WTC11 (cell line): ENCODE measurements around the gene MMP23B.

Experiments used
- AR ChIP-seq: fragments of 250-450 bp; sonication (Bioruptor Pico); IDR thresholded peaks from 2 replicates; pipeline ENCODE4 v1.9.0; 2021; ENCODE audit warnings: mild to moderate bottlenecking
- ATF2 ChIP-seq: sonication (generic); formaldehyde crosslinking; IDR thresholded peaks from 2 replicates; pipeline ENCODE4 v1.8.1; 2022; ENCODE audit warnings: low read depth, missing genetic modification reagents, borderline replicate concordance
- CREB1 ChIP-seq: sonication (generic); formaldehyde crosslinking; IDR thresholded peaks from 2 replicates; pipeline ENCODE4 v1.8.0; 2023; ENCODE audit warnings: mild to moderate bottlenecking, missing genetic modification reagents
- E2F1 ChIP-seq: sonication (generic); formaldehyde crosslinking; IDR thresholded peaks from 2 replicates; pipeline ENCODE4 v1.8.0; 2022; ENCODE audit warnings: mild to moderate bottlenecking, missing genetic modification reagents
- ESRRA ChIP-seq: sonication (generic); formaldehyde crosslinking; IDR thresholded peaks from 2 replicates; pipeline ENCODE4 v1.8.1; 2022; ENCODE audit warnings: mild to moderate bottlenecking, missing genetic modification reagents, borderline replicate concordance
- JAZF1 ChIP-seq: fragments of 250-450 bp; sonication (Bioruptor Pico); IDR thresholded peaks from 2 replicates; pipeline ENCODE4 v1.9.0; 2021; ENCODE audit warnings: moderate library complexity, mild to moderate bottlenecking, inconsistent platforms
- SMAD3 ChIP-seq: sonication (generic); formaldehyde crosslinking; IDR thresholded peaks from 2 replicates; pipeline ENCODE4 v1.8.0; 2022; ENCODE audit warnings: missing genetic modification reagents, mild to moderate bottlenecking, borderline replicate concordance
- SMAD4 ChIP-seq: sonication (generic); formaldehyde crosslinking; IDR thresholded peaks from 2 replicates; pipeline ENCODE4 v1.8.0; 2022; ENCODE audit warnings: mild to moderate bottlenecking, missing genetic modification reagents
- SP1 ChIP-seq: sonication (generic); formaldehyde crosslinking; conservative IDR thresholded peaks from 2 replicates; pipeline ENCODE4 v1.8.1; 2022; ENCODE audit warnings: missing genetic modification reagents
- TEAD4 ChIP-seq: sonication (generic); formaldehyde crosslinking; IDR thresholded peaks from 2 replicates; pipeline ENCODE4 v1.8.0; 2022; ENCODE audit warnings: mild to moderate bottlenecking, missing genetic modification reagents
- ZNF121 ChIP-seq: sonication (generic); formaldehyde crosslinking; IDR thresholded peaks from 2 replicates; pipeline ENCODE4 v1.8.0; 2023; ENCODE audit warnings: missing genetic modification reagents
- ZNF263 ChIP-seq: sonication (generic); formaldehyde crosslinking; IDR thresholded peaks from 2 replicates; pipeline ENCODE4 v1.8.1; 2022; ENCODE audit warnings: low read depth, mild to moderate bottlenecking, moderate library complexity, missing genetic modification reagents
- TF ChIP-seq, protein P1 (sequence below): fragments of 200-600 bp; IDR thresholded peaks from 2 replicates; pipeline ENCODE4 v1.8.0; 2022; ENCODE audit warnings: antibody characterized with exemption

DNA sequence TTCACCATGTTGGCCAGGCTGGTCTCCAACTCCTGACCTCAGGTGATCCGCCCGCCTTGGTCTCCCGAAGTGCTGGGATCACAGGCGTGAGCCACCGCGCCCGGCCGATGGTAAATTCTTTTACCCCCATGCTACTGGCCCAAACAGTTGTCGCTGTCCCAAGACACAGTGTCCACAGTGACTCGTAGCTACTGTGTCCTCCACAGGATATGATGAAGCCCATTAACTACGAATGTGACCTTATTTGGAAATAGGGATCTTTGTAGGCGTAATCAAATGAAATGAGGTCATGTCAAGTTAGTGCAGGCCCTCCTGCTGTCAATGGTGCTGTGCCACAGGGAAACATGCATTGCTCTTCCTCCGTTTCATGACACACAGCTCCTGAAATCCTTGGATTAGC is 40.5 kb upstream of the MMP23B start:
- TF ChIP-seq ESRRA (CRISPR knock-in tag) = no peak
- TF ChIP-seq AR = no peak
- no peak for TF ChIP-seq CREB1
- TF ChIP-seq TEAD4 = no peak
- TF ChIP-seq, protein P1, sequence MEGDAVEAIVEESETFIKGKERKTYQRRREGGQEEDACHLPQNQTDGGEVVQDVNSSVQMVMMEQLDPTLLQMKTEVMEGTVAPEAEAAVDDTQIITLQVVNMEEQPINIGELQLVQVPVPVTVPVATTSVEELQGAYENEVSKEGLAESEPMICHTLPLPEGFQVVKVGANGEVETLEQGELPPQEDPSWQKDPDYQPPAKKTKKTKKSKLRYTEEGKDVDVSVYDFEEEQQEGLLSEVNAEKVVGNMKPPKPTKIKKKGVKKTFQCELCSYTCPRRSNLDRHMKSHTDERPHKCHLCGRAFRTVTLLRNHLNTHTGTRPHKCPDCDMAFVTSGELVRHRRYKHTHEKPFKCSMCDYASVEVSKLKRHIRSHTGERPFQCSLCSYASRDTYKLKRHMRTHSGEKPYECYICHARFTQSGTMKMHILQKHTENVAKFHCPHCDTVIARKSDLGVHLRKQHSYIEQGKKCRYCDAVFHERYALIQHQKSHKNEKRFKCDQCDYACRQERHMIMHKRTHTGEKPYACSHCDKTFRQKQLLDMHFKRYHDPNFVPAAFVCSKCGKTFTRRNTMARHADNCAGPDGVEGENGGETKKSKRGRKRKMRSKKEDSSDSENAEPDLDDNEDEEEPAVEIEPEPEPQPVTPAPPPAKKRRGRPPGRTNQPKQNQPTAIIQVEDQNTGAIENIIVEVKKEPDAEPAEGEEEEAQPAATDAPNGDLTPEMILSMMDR = no peak
- TF ChIP-seq SMAD4 (CRISPR knock-in tag) = no peak
- TF ChIP-seq ZNF263 (CRISPR knock-in tag) = no peak
- TF ChIP-seq SMAD3 = no peak
- no peak for TF ChIP-seq E2F1
- TF ChIP-seq SP1 (CRISPR knock-in tag) = no peak
- no peak for TF ChIP-seq ATF2 (CRISPR knock-in tag)
- no peak for TF ChIP-seq ZNF121 (CRISPR knock-in tag)
- no peak for TF ChIP-seq JAZF1
